K562 (cell line): ENCODE measurements around the gene BCAS1.

ENCODE experiments used
- ATF2 ChIP-seq: sonication (generic); formaldehyde crosslinking; IDR thresholded peaks from 2 replicates; pipeline ENCODE4 v1.8.1; 2022; ENCODE audit warnings: missing genetic modification reagents
- ATF7 ChIP-seq: fragments of 450-650 bp; IDR thresholded peaks from 2 replicates; pipeline ENCODE4 v1.7.1; 2014; ENCODE audit warnings: mild to moderate bottlenecking, moderate library complexity
- BRCA1 ChIP-seq, 2 experiments: fragments of 450-650 bp in 1 of 2; sonication (generic) in 1 of 2; formaldehyde crosslinking in 1 of 2; IDR thresholded peaks; 2 replicates each; pipeline versions ENCODE4 v1.5.0 to v1.6.1; 2017 to 2020; ENCODE audit warnings: mild to moderate bottlenecking in 1 of 2, missing genetic modification reagents in 1 of 2
- CEBPG ChIP-seq, 3 experiments: fragments of 200-800 bp in 1 of 3; sonication (Bioruptor generic) in 1 of 3; sonication (generic) in 1 of 3; formaldehyde crosslinking in 1 of 3; IDR thresholded peaks in 2 of 3; conservative IDR thresholded peaks in 1 of 3; 2 replicates each; pipeline versions ENCODE4 v1.6.1 to v1.8.0; 2016 to 2022; ENCODE audit warnings: missing compliant biosample characterization in 2 of 3, missing genetic modification characterization in 2 of 3, mild to moderate bottlenecking in 1 of 3, missing genetic modification reagents in 1 of 3
- CTCF ChIP-seq, 3 experiments: IDR thresholded peaks in 2 of 3; conservative IDR thresholded peaks in 1 of 3; 2 replicates each; pipeline ENCODE4 v1.5.1; 2011 to 2012; ENCODE audit warnings: low read length in 3 of 3, mild to moderate bottlenecking in 3 of 3, control low read depth in 2 of 3, improper control_type of control experiment in 1 of 3, inconsistent platforms in 1 of 3, low read depth in 1 of 3, mixed read lengths in 1 of 3, moderate library complexity in 1 of 3; ENCODE audit not compliant: insufficient read depth in 2 of 3
- E2F1 ChIP-seq: sonication (generic); formaldehyde crosslinking; IDR thresholded peaks from 2 replicates; pipeline ENCODE4 v1.8.1; 2023; ENCODE audit warnings: mild to moderate bottlenecking, missing genetic modification reagents, moderate library complexity
- RBM22 ChIP-seq: fragments of 200-400 bp; formaldehyde crosslinking; IDR thresholded peaks from 2 replicates; pipeline ENCODE4 v1.6.1; 2018; ENCODE audit warnings: low read length, low read depth; ENCODE audit not compliant: poor library complexity, severe bottlenecking
- RFX5 ChIP-seq: IDR thresholded peaks from 2 replicates; pipeline ENCODE4 v1.6.1; 2011; ENCODE audit warnings: low read depth, mild to moderate bottlenecking, improper control_type of control experiment, low read length
- SIN3A ChIP-seq, 2 experiments: fragments of 150-350 bp in 1 of 2; IDR thresholded peaks; 2 replicates each; pipeline ENCODE4 v1.6.1; 2011 to 2016; ENCODE audit warnings: borderline replicate concordance in 2 of 2, low read depth in 2 of 2, low read length in 2 of 2, mild to moderate bottlenecking in 2 of 2, moderate library complexity in 2 of 2; ENCODE audit not compliant: control insufficient read depth in 1 of 2
- TAF1 ChIP-seq: IDR thresholded peaks from 2 replicates; pipeline ENCODE4 v1.6.1; 2011; ENCODE audit warnings: mild to moderate bottlenecking, low read length, moderate library complexity; ENCODE audit not compliant: insufficient read depth, control insufficient read depth, severe bottlenecking; ENCODE audit errors: extremely low read depth
- USF1 ChIP-seq: sonication (generic); formaldehyde crosslinking; IDR thresholded peaks from 2 replicates; pipeline ENCODE4 v1.9.0; 2022; ENCODE audit warnings: mild to moderate bottlenecking, missing genetic modification reagents
- ZBTB26 ChIP-seq: fragments of 450-650 bp; formaldehyde crosslinking; IDR thresholded peaks from 2 replicates; pipeline ENCODE4 v1.4.0; 2022; ENCODE audit warnings: missing genetic modification characterization
- ZFP36 ChIP-seq: fragments of 150-350 bp; IDR thresholded peaks from 2 replicates; pipeline ENCODE4 v1.6.1; 2018; ENCODE audit warnings: low read length, low read depth; ENCODE audit not compliant: partially characterized antibody
- ZNF75A ChIP-seq: fragments of 450-650 bp; formaldehyde crosslinking; IDR thresholded peaks from 2 replicates; pipeline ENCODE4 v1.4.0; 2020; ENCODE audit warnings: mild to moderate bottlenecking

GRCh38 chr20:53918949-53919361, 151.4 kb downstream of the BCAS1 start:
- no peak for TF ChIP-seq USF1 (CRISPR knock-in tag)
- no peak for TF ChIP-seq ZNF75A (CRISPR knock-in tag)
- TF ChIP-seq RFX5 = no peak
- TF ChIP-seq CTCF (IDR thresholded peaks at IDR 0.05 in 2 of 3, conservative IDR thresholded peaks at IDR 0.05 in 1 of 3; ENCODE audit: insufficient read depth in 2 of 3, low read depth in 1 of 3, low read length in 3 of 3) = no peak
- TF ChIP-seq ZBTB26 = no peak
- TF ChIP-seq ATF7 = no peak
- TF ChIP-seq BRCA1 (IDR thresholded peaks at IDR 0.05) = no peak
- TF ChIP-seq BRCA1 (CRISPR knock-in tag; IDR thresholded peaks at IDR 0.05) = no peak
- no peak for TF ChIP-seq TAF1
- TF ChIP-seq CEBPG (CRISPR knock-in tag; IDR thresholded peaks at IDR 0.05) = no peak
- TF ChIP-seq CEBPG (tag; conservative IDR thresholded peaks at IDR 0.05 in 1 of 2, IDR thresholded peaks at IDR 0.05 in 1 of 2) = no peak
- no peak for TF ChIP-seq ZFP36
- no peak for TF ChIP-seq SIN3A (IDR thresholded peaks at IDR 0.05; ENCODE audit: borderline replicate concordance in 2 of 2, control insufficient read depth in 1 of 2, low read depth in 2 of 2, low read length in 2 of 2)
- no peak for TF ChIP-seq E2F1
- TF ChIP-seq RBM22 = no peak
- no peak for TF ChIP-seq ATF2 (CRISPR knock-in tag)
